SIG-M5 treated with dmso at 0.1 percent for 504 hours (cell line): Measurements from ENCODE around the gene ABHD8.
A peak's percentile ranks its signal among the peaks of the same experiment; 100 is the strongest.

Source experiments
- DNase-seq: peaks from one replicate; lab custom pipeline; 2025; ENCODE audit not compliant: unreplicated experiment; lab: John Stamatoyannopoulos, UW

ABHD8 gene, protein sequence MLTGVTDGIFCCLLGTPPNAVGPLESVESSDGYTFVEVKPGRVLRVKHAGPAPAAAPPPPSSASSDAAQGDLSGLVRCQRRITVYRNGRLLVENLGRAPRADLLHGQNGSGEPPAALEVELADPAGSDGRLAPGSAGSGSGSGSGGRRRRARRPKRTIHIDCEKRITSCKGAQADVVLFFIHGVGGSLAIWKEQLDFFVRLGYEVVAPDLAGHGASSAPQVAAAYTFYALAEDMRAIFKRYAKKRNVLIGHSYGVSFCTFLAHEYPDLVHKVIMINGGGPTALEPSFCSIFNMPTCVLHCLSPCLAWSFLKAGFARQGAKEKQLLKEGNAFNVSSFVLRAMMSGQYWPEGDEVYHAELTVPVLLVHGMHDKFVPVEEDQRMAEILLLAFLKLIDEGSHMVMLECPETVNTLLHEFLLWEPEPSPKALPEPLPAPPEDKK

DNA sequence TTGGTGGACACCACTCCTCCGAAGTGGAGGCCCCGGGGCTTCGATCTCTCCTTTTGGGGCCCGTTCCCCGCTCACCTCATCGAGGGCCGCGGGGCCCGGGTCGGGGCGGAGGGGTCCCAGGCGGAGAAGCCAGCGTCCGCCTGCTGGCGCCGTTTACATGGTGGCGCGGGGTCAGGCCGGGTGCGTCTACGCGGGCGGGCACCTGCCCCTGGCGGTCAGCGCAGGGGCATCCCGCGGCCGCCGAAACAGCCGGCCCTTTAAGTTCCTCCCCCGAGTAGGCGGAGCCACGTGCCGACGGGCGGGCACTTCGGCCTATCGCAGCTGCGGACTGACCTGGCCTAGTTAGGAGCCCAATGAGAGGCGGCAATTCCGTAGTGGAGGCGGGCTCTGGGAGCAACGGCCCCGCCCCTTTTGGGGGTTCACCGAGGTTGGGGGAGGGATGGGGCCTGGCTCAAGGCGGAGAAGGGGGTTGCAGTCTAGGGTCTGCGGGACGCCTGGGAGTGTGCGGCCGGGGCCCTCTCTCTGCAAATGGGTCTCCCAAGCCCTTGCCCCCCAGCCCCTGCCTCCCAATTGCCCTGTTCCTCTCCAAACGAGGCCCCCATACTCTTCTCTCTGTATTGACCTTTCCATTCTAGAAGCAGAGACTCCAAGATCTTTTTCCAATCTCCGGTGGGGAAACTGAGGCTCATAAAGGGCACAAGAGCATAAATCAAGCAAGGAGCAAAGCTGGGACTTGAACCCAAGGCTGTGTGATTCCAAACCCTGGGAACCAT is at the start of gene ABHD8:
ABHD8 (minus strand) TSS at position 259 of the 773 bp plus-strand sequence. CDS start 1,809 bp downstream, outside the sequence.
- peak; percentile 72 for DNase-seq

GRCh38 chr19:17352608-17353280 is 49.5 kb upstream of the ABHD8 start:
- no peak for DNase-seq

DNA sequence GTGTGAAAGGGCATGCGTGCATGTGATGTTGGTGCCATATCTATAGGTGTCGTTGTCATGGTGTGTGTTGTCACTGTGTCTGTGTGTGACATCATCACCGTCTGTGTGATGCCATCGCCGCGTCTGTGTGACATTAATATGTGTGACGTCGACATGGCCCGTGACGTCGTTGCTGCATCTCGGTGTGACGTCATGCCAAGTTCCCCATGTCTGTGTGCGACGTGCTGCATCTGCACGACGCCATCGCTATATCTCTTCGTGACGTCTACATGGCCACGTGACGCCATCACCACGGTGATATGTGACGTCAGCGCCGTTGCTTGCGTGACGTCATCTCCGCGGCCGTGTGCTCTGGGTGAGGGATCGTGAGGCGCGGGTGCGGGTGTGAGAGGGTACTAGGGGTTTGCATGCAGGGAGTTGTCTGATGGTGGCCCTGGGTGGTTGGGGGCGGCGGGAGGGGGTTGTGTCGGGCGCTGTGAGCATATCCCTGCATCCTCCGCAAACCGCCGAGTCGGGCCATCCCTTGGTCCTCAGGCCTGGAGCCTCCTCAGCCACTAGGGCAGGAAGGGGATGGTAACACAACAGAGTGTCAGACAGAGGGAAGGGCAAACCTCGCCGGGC is 48.7 kb upstream of the ABHD8 start:
- DNase-seq, result no peak

DNA sequence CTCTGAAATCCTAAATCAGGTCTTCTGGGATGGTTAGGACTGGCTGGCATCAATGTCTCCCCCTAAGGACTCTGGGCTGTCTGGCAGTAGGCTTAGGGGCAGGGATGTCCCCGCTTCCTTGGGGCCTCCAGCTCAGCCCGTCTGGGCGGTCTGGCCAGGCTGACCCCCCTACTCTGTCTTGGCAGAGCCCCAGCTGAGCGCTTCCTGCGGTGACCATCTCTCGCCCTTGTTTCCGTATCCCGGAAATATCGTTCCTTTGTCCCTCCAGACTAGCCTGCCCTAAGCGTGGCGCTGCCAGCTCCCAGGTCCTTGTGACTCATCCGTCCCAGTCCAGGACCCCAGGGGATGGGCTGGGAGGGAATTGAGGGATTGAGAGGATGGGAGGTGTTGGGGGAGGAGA is 45.5 kb upstream of the ABHD8 start:
- no peak for DNase-seq

GRCh38 chr19:17347877-17348276 is 44.7 kb upstream of the ABHD8 start:
- DNase-seq, result no peak

DNA sequence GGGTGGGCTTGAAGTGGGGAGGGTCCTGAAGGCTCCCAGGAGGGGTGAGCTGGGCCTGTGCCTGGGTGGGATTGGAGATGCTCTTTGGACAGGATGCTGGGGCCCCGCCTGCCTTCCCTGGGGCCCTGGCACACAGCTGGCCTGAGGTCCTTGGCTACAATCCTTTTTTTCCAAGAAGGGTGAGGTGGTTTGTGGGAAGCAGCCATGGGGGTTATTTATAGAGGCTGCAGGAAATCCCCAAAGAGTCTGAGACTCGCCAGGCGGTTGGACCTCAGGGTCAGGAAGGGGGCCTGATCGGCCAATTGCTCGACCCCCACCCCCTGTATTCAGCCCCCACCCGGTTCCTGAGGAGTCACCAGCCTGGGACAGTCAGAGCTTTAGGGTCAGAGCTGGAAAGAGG is 44.1 kb upstream of the ABHD8 start:
- no peak for DNase-seq

DNA sequence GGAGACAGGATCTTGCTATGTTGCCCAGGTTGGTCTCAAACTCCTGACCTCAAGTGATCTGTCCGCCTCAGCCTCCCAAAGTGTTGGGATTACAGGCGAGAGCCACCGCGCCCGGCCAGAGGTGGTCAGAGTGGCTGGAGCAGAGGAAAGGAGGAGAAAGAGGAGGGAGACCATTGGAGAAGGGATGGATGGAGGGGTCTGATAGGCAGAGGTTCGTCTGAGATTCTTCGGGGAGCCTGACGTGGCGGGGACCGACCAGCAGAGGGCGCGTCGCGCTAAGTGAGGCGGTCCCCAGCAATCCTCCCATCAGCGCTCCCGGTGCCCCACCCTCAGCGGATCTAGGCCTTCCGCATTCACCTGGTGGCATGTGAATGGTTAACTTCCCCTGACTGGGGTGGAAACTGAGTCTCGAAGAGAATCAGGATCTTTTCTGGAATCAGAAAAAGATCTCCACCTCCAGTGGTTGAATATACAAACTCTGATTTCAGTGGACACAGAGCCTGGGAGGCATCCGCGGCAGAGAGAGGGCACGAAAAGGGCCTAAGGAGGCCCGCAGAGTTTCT is 43.0 kb upstream of the ABHD8 start:
- DNase-seq, result peak; percentile 51

GRCh38 chr19:17341845-17342244 is 38.6 kb upstream of the ABHD8 start:
- DNase-seq, result no peak

DNA sequence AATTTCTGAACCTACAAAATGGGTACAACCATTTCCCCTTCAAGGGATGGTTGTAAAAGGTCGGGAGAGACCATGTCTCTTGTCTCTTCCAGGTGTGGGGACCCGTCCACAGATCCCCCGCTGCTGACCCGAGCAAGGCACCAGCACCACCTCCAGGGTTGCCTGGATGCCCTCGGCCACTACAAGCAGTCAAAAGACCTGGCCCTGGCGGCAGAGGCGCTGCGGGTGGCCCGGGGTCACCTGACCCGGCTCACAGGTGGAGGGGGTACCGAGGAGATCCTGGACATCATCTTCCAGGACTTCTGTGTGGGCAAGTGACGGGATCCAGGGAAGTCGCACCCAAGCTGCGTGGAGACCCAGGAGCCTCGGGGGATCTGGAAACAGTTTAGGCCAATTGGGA is 38.2 kb upstream of the ABHD8 start:
- no peak for DNase-seq

- DNase-seq, result no peak
These were observed 37.7 kb upstream of the ABHD8 start for GRCh38 chr19:17340871-17341357.

DNA sequence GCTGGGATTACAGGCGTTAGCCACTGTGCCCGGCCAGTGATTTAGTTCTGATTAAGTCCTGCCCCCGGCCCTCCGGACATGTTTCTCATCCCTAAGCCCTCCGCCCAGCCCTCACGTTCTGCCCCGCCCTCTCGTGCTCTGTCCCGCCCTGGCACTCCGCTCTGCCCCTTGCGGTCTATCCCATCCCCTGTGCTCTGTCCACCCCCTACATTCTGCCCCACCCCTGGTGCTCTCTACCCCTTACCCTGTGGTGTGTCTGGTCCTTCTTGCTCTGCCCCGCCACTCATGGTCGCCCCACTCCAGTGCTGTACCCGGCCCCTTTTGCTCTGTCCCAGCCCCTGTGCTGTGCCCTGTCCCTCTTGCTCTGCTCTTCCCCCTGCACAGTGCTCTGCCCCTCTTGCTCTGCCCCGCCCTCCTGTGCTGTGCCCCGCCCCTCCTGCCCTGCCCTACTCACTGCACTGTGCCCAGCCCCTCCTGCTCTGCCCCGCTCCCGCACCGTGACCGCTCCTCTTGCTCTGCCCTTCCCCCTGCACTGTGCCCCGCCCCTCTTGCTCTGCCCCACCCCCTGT is 37.2 kb upstream of the ABHD8 start:
- peak; percentile 25 for DNase-seq

DNA sequence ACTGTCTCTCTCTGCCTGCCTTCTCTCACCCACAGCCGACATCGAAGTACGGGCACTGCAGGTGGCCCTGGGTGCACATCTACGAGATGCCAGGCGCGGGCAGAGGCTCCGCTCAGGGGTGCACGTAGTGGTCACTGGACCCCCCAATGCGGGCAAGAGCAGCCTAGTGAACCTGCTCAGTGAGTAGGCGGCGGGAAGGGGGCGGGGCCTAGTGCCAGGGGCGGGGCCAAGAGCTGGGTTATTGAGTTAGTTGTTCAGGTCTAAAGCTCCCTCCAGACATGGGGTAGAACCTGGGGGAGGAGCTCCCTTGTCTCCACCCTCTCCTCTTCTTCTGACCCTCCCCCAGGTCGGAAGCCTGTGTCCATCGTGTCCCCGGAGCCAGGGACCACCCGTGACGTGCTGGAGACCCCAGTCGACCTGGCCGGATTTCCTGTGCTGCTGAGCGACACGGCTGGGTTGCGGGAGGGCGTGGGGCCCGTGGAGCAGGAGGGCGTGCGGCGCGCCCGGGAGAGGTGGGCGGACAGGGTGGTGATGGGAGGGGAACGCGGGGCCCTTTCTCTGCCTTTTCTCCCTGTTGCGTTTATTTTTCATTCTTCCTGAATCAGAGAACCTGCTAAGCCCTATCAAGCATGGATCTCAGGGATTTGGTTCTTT is 36.0 kb upstream of the ABHD8 start:
- DNase-seq, result no peak

GRCh38 chr19:17338433-17339078 is 35.3 kb upstream of the ABHD8 start:
- no peak for DNase-seq

- no peak for DNase-seq
These were observed 34.6 kb upstream of the ABHD8 start for GRCh38 chr19:17337675-17338432.

- peak; percentile 99 for DNase-seq
These were observed 33.8 kb upstream of the ABHD8 start, which contains the start of gene GTPBP3 for GRCh38 chr19:17336872-17337674. TSS of gene GTPBP3 (plus strand) at chr19:17337553. CDS start at chr19:17337612, 59 bp downstream.

DNA sequence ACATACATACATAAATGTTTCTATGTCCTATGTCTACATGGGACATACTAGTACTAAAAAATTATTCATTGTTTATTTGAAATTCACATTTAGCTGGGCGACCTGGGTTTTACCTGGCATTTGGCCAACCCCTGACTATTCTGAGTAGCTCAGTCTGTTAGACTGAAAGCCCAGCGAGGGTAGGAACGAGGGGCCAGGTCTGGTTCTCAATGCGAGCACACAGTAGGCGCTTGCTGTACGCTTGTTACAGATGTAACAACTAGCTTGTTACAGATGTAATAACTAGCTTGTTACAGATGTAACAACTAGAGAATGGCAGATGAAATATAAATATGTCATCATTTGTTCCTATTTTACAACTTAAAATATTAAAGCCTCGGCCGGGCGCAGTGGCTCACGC is 32.4 kb upstream of the ABHD8 start:
- DNase-seq, result no peak
